Measurements from ENCODE around the gene SCUBE1.

DNA sequence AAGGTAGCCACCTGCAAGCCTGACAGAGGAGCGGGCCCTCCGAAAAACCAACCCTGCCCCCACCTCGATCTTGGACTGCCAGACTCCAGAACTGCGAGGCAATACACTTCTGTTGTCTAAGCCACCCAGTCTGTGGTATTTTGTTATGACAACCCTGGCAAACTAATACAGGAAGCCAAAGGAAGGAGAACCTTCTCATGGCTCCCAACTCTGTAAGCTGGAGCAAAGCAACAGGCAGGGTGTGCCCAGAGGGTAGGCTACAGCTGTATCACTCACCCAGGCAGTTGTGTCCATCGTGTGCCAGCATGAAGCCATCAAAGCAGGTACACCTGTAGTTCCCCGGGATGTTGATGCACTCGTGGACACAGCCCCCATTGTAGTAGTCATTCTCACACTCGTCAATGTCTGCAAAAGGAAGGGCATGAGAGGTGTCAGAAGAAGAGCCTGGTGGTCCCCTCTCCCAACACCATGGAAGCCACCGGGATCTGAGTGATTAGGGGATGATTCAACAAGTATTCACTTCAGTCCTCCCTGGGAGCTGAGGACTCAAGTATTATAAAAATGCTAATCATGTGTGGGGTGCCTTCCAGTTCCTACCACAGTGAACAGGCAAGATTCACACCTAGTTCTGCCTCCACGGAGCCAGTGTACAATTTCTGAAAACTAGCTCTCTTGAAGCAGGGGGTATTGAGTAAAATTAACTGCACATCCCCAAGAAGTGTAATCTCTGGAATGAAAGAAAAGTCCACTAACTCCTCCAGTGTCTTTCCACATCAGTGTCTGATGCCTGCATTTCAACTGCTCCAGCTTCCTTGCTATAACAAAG lies 23.3 kb downstream of the SCUBE1 start:
- TF ChIP-seq CTCF (conservative IDR thresholded peaks at IDR 0.05) (no peak), EZH2 (IDR thresholded peaks at IDR 0.05; ENCODE audit: low read depth) (no peak)

Measured in PC-9 (cell line).